Psoas muscle (tissue), 8 donors: ENCODE data around the gene KCNJ18. TPM values are rescaled to one million over a fixed set of nuclear protein-coding genes. Genes with fewer than 3 reads are reported as not detected.
A peak's percentile ranks its signal among the peaks of the same experiment; 100 is the strongest.
"Not testable (repeated sequence)": the region's sequence is repeated elsewhere in the genome, so short reads cannot be mapped to it uniquely, and the experiment has no call there.

Experiments used
- ATAC-seq, 4 donors: fragments of 200-7000 bp; cut with Tn5 transposase; one replicate each; pipeline ENCODE4 v1.9.1; 2020; ENCODE audit warnings: moderate library complexity in 3 of 4, mild to moderate bottlenecking in 2 of 4
- DNase-seq, 2 donors: peaks; one replicate each; pipeline ENCODE4 v3.0.0-alpha.2; 2020
- H3K27ac ChIP-seq: fragments of 200-600 bp; one replicate; pipeline ENCODE4 v1.8.0; 2022
- H3K27me3 ChIP-seq, 3 donors: fragments of 200-600 bp in 1 of 3; one replicate each; pipeline versions ENCODE4 v1.6.1 to v1.8.0; 2013 to 2022; ENCODE audit warnings: low read length in 2 of 3, mild to moderate bottlenecking in 2 of 3, moderate library complexity in 1 of 3; ENCODE audit not compliant: insufficient read depth in 3 of 3
- H3K36me3 ChIP-seq, 2 donors: fragments of 200-600 bp in 1 of 2; one replicate each; pipeline versions ENCODE4 v1.6.1 to v1.8.0; 2013 to 2022; ENCODE audit warnings: low read depth in 1 of 2, mild to moderate bottlenecking in 1 of 2, moderate library complexity in 1 of 2; ENCODE audit not compliant: insufficient read depth in 1 of 2
- H3K4me1 ChIP-seq: fragments of 200-600 bp; one replicate; pipeline ENCODE4 v1.8.0; 2022
- H3K4me3 ChIP-seq: fragments of 200-600 bp; one replicate; pipeline ENCODE4 v1.8.0; 2022; ENCODE audit warnings: mild to moderate bottlenecking
- H3K9me3 ChIP-seq: fragments of 200-600 bp; one replicate; pipeline ENCODE4 v1.8.0; 2022
- WGBS, 3 donors: extraction: QIAGEN DNeasy Blood & Tissue Kit; methylation state at CpG; one replicate each; pipeline versions ENCODE4 v1.1.6 to v1.1.7; 2013; 5-methylcytosine and 5-hydroxymethylcytosine counted together
- intact Hi-C, 2 donors: fragments of 100-400 bp; cut with DNase I; formaldehyde crosslinking; loops; one replicate each; pipeline versions ENCODE4 v1.11.0 to v1.14.2; 2022
- polyA plus RNA-seq, 3 donors: library from polyadenylated mRNA; stranded (reverse); fragments of 200-250 nt; gene quantifications; one replicate each; pipeline ENCODE4 v1.2.3, GENCODE V29; 2013
- total RNA-seq, 4 donors: library from RNA; stranded (reverse); fragmentation: NEBNext Ultra II Directional in 2 of 4; extraction: Animal tissue kit (Norgen Biotek cat#: 25700) in 2 of 4; gene quantifications; one replicate each; pipeline versions ENCODE4 v1.2.1 to v1.2.4, GENCODE V29; 2021 to 2023
- TF ChIP-seq, protein P1 (sequence below): fragments of 200-600 bp; IDR thresholded peaks from one replicate; pipeline ENCODE4 v1.8.0; 2022; ENCODE audit warnings: antibody characterized with exemption
- donor health status: healthy with polysubstance abuse.
- donor health status: DM: no; HTN: no; CAD: no; lungs with moderate emphysema.
- donor health status: Bipolar disorder and iron deficiency.
- donor health status: healthy.
- donor health status: DM: yes; HTN: yes; CAD: no.
- donor health status: DM: no; HTN: no; CAD: no.
- donor health status: DM: no; HTN: no; CAD: no.
- donor health status: DM: yes; HTN: yes; CAD: no.

KCNJ18 gene
- total and polyA plus RNA-seq, 7 donors, result 0.03 TPM; not detected in 6

- ATAC-seq (no peak), DNase-seq (peak in 1 of 2 donors; percentile 12)
- intact Hi-C loops, result loop anchor here in 1 of 2 donors (10.0 kb wide), 1 partner anchor 375 kb away; no protein-coding TSS in a partner anchor
- no peak overlapping the region for H3K27ac ChIP-seq
- 56 to 81% (median 67%) methylated on average over 62 of the region's 62 CpGs for WGBS, 3 donors
- no peaks in the 10 kb centered on the region for H3K9me3 ChIP-seq
- no peak overlapping the region for H3K4me3 ChIP-seq
- no peaks in the 10 kb centered on the region for H3K4me1 ChIP-seq
- H3K36me3 ChIP-seq, result no peaks in the 10 kb centered on the region
- TF ChIP-seq, protein P1, sequence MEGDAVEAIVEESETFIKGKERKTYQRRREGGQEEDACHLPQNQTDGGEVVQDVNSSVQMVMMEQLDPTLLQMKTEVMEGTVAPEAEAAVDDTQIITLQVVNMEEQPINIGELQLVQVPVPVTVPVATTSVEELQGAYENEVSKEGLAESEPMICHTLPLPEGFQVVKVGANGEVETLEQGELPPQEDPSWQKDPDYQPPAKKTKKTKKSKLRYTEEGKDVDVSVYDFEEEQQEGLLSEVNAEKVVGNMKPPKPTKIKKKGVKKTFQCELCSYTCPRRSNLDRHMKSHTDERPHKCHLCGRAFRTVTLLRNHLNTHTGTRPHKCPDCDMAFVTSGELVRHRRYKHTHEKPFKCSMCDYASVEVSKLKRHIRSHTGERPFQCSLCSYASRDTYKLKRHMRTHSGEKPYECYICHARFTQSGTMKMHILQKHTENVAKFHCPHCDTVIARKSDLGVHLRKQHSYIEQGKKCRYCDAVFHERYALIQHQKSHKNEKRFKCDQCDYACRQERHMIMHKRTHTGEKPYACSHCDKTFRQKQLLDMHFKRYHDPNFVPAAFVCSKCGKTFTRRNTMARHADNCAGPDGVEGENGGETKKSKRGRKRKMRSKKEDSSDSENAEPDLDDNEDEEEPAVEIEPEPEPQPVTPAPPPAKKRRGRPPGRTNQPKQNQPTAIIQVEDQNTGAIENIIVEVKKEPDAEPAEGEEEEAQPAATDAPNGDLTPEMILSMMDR, result no peak
- peaks cover 0 to 4% (median 0%) of the 10 kb centered on the region in 3 donors for H3K27me3 ChIP-seq
These were observed 12.8 kb upstream of the KCNJ18 start for GRCh38 chr17:21679256-21680146.

GRCh38 chr17:21680366-21680765, 12.0 kb upstream of the KCNJ18 start:
- intact Hi-C loops, result no loop called here
- H3K9me3 ChIP-seq, result no peaks in the 10 kb centered on the region
- 79 to 86% (median 80%) methylated on average over 19 of the region's 19 CpGs for WGBS, 3 donors
- ATAC-seq (no peak), DNase-seq (no peak)
- H3K27ac ChIP-seq, result no peak overlapping the region
- H3K4me3 ChIP-seq, result no peak overlapping the region
- peaks cover 0 to 4% (median 0%) of the 10 kb centered on the region in 3 donors for H3K27me3 ChIP-seq
- TF ChIP-seq, protein P1, result no peak
- H3K36me3 ChIP-seq, result no peaks in the 10 kb centered on the region
- no peaks in the 10 kb centered on the region for H3K4me1 ChIP-seq

DNA sequence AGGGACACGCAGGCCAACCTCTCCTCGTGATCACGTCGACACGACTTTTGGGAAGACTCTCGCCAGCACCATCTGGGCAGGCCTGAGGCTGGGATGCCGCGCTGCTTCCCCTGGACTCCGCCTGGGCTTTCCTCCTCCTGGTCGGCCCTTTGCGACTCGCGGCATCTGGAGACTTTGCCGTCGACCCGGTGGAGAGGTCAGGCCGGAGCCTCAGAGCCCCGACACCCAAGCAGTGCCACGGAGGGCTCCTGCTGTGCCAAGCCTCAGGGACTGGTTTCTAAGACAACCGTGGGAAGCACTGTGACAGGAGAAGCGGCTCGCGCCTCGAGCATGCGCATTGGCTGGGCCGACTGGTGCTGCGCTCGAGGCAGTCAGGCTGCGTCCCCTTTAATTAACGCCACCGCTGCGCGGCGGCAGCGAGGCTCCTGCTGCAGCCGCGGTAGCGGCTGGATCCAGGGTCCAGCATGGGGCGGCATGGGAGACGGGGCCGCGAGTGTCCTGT, 11.4 kb upstream of the KCNJ18 start:
- H3K4me1 ChIP-seq, ATAC-seq, H3K36me3 ChIP-seq, H3K27ac ChIP-seq, H3K9me3 ChIP-seq, intact Hi-C loops, H3K27me3 ChIP-seq, H3K4me3 ChIP-seq: not testable (repeated sequence)
- 60 to 77% (median 64%) methylated on average over 42 of the region's 42 CpGs for WGBS, 3 donors
- DNase-seq, result peak in 1 of 2 donors; percentile 12

DNA sequence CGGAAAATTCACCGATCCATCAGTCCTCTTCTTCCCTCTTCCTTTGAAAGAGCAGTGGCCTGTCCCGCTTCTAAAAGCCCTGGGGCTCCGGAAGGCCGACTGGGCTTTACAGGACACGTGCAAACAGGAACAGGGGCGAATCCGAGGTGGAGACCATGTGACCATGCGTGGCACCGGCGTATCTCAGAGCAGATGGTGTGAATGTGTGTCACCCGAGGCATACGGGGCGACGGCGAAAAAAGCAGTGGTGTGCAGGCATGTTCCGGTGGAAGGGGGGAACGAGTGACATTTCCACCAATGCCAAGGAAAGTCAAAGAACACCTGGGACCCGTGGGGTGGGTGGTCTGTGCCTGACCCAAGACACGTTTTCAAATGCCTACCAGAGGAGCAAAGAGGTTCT, 10.7 kb upstream of the KCNJ18 start:
- ATAC-seq, H3K36me3 ChIP-seq, H3K27me3 ChIP-seq, H3K4me1 ChIP-seq, H3K27ac ChIP-seq, DNase-seq, H3K4me3 ChIP-seq, intact Hi-C loops, H3K9me3 ChIP-seq: not testable (repeated sequence)
- 80 to 84% (median 80%) methylated on average over 19 to 20 of the region's 20 CpGs for WGBS, 3 donors

GRCh38 chr17:21682130-21682529, 10.2 kb upstream of the KCNJ18 start:
- WGBS, 3 donors, result 76 to 89% (median 84%) methylated on average over 34 to 36 of the region's 36 CpGs
- DNase-seq, ATAC-seq: not testable (repeated sequence)

GRCh38 chr17:21683142-21683712, 9.1 kb upstream of the KCNJ18 start:
- H3K27ac ChIP-seq, H3K4me3 ChIP-seq, ATAC-seq, H3K36me3 ChIP-seq, H3K27me3 ChIP-seq, H3K9me3 ChIP-seq, intact Hi-C loops, H3K4me1 ChIP-seq: not testable (repeated sequence)
- WGBS, 3 donors, result 69 to 84% (median 78%) methylated on average over 34 to 41 of the region's 46 CpGs
- DNase-seq, result peak in 1 of 2 donors; percentile 5

More at GRCh38 chr17:21682130-21682529, 10.2 kb upstream of the KCNJ18 start:
- H3K4me1 ChIP-seq, intact Hi-C loops, H3K9me3 ChIP-seq, H3K4me3 ChIP-seq, H3K27ac ChIP-seq, H3K36me3 ChIP-seq, H3K27me3 ChIP-seq: not testable (repeated sequence)

DNA sequence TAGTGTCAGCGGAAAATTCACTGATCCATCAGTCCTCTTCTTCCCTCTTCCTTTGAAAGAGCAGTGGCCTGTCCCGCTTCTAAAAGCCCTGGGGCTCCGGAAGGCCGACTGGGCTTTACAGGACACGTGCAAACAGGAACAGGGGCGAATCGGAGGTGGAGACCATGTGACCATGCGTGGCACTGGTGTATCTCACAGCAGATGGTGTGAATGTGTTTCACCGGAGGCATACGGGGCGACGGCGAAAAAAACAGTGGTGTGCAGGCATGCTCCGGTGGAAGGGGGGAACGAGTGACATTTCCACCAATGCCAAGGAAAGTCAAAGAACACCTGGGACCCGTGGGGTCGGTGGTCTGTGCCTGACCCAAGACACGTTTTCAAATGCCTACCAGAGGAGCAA, 8.4 kb upstream of the KCNJ18 start:
- H3K4me1 ChIP-seq, H3K27ac ChIP-seq, H3K27me3 ChIP-seq, H3K36me3 ChIP-seq, DNase-seq, ATAC-seq, intact Hi-C loops, H3K9me3 ChIP-seq, H3K4me3 ChIP-seq: not testable (repeated sequence)
- WGBS, 3 donors, result 77 to 83% (median 81%) methylated on average over 17 to 18 of the region's 18 CpGs

DNA sequence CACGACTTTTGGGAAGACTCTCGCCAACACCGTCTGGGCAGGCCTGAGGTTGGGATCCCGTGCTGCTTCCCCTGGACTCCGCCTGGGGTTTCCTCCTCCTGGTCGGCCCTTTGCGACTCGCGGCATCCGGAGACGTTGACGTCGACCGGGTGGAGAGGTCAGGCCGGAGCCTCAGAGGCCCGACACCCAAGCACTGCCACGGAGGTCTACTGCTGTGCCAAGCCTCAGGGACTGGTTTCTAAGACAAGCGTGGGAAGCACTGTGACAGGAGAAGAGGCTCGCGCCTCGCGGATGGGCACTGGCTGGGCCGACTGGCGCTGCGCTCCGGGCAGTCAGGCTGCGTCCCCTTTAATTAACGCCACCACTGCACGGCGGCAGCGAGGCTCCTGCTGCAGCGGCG, 7.9 kb upstream of the KCNJ18 start:
- ATAC-seq, H3K4me1 ChIP-seq, H3K27me3 ChIP-seq, H3K27ac ChIP-seq, H3K36me3 ChIP-seq, DNase-seq, H3K4me3 ChIP-seq, H3K9me3 ChIP-seq, intact Hi-C loops: not testable (repeated sequence)
- WGBS, 3 donors, result 92 to 96% (median 95%) methylated on average over 18 to 26 of the region's 33 CpGs

- ATAC-seq, result not testable (repeated sequence)
These were observed 7.1 kb upstream of the KCNJ18 start for GRCh38 chr17:21685061-21685795.

More at GRCh38 chr17:21685061-21685795, 7.1 kb upstream of the KCNJ18 start:
- H3K4me3 ChIP-seq, H3K27me3 ChIP-seq, DNase-seq, H3K9me3 ChIP-seq, H3K4me1 ChIP-seq, H3K36me3 ChIP-seq, H3K27ac ChIP-seq, intact Hi-C loops: not testable (repeated sequence)
- 79 to 82% (median 82%) methylated on average over 40 to 42 of the region's 42 CpGs for WGBS, 3 donors
